ENCODE measurements around the gene TLE4.

GRCh38 chr9:79756414-79756813 is 184.6 kb downstream of the TLE4 start:
- TF ChIP-seq CTCF (IDR thresholded peaks at IDR 0.05) (no peak), POLR2A (IDR thresholded peaks at IDR 0.05) (no peak)
